Posterior vena cava (tissue), 2 donors: ENCODE measurements around the gene NBPF4. TPM values are rescaled to one million over a fixed set of nuclear protein-coding genes. Genes with fewer than 3 reads are reported as not detected.
"Not testable (repeated sequence)": the region's sequence is repeated elsewhere in the genome, so short reads cannot be mapped to it uniquely, and the experiment has no call there.

Source experiments
- DNase-seq: peaks from one replicate; pipeline ENCODE4 v3.0.0-alpha.2; 2020; ENCODE audit warnings: low spot score
- intact Hi-C, 2 donors: fragments of 100-400 bp; cut with DNase I; formaldehyde crosslinking; loops; one replicate each; pipeline versions ENCODE4 v1.14.1 to v1.14.2; 2022 to 2023
- long read RNA-seq, 2 donors: library from polyadenylated mRNA; unstranded; transcript quantifications; one replicate each; pipeline ENCODE4 v2.0.0, GENCODE V29; 2020 to 2021
- total RNA-seq, 2 donors: library from RNA; stranded (reverse); fragmentation: NEBNext Ultra II Directional; extraction: Animal tissue kit (Norgen Biotek cat#: 25700); gene quantifications; one replicate each; pipeline ENCODE4 v1.2.1, GENCODE V29; 2021
- donor health status: DM: yes; HTN: yes; CAD: no.
- donor health status: DM: yes; HTN: yes; CAD: no.

The NBPF4 gene, protein sequence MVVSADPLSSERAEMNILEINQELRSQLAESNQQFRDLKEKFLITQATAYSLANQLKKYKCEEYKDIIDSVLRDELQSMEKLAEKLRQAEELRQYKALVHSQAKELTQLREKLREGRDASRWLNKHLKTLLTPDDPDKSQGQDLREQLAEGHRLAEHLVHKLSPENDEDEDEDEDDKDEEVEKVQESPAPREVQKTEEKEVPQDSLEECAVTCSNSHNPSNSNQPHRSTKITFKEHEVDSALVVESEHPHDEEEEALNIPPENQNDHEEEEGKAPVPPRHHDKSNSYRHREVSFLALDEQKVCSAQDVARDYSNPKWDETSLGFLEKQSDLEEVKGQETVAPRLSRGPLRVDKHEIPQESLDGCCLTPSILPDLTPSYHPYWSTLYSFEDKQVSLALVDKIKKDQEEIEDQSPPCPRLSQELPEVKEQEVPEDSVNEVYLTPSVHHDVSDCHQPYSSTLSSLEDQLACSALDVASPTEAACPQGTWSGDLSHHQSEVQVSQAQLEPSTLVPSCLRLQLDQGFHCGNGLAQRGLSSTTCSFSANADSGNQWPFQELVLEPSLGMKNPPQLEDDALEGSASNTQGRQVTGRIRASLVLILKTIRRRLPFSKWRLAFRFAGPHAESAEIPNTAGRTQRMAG
- total RNA-seq = not detected
- long read RNA-seq, donor 1 = 0 reads
- long read RNA-seq, donor 2 = 0 reads

DNA sequence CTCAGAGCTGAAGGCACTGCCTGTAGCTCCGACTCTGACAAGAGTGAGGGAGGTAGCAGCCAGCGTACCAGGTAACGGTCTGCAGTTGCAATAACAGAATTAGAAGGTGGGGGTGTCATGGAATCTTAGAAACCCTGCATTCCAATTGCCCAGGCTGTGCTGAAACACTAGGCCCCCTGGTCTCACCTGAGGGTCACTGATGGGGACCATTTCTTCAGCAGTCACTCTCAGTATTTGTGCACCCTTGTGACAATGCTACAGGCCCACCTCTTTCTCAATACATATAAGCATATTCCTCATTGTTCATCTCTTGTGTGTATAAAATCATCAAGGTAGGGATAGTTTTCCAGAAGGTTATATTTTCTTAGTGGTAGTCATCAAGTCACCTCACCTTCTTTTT lies at the start of gene NBPF4:
Gene NBPF4, minus strand, starts transcription at position 101 of the 400 bp plus-strand sequence. CDS start 315 bp downstream, outside the sequence.
- intact Hi-C loops, DNase-seq: not testable (repeated sequence)

DNA sequence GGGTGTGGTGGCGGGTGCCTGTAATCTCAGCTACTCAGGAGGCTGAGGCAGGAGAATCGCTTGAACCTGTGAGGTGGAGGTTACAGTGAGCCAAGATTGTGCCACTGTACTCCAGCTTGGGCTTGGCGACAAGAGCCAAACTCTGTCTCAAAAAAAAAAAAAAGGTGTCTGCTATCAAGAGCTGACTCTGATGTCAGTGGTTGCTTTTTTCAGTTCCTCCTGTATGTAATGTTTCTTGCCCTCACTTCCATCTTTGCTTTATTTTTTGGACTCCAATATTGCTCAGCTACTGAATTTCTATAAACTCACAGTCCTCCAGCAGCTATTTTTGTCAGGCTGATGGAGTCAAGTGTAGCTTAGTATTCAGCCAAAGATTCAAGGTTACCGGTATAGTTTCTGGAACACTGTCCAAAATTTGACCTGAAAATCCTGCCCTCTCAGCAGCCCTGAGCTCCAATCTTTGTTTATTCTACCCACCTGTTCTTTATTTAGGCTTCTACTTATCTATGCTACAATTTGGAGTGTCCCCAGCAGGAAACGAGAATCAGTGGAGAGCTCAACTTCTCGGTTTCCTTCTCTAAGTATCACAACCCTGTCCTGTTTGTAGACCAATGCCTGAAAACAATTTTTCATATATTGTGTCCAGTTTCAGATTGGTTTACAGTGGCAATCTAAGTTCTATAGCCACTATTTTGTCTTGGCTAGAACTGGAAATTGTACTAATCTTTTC lies 38.8 kb upstream of the NBPF4 start:
- DNase-seq, intact Hi-C loops: not testable (repeated sequence)

DNA sequence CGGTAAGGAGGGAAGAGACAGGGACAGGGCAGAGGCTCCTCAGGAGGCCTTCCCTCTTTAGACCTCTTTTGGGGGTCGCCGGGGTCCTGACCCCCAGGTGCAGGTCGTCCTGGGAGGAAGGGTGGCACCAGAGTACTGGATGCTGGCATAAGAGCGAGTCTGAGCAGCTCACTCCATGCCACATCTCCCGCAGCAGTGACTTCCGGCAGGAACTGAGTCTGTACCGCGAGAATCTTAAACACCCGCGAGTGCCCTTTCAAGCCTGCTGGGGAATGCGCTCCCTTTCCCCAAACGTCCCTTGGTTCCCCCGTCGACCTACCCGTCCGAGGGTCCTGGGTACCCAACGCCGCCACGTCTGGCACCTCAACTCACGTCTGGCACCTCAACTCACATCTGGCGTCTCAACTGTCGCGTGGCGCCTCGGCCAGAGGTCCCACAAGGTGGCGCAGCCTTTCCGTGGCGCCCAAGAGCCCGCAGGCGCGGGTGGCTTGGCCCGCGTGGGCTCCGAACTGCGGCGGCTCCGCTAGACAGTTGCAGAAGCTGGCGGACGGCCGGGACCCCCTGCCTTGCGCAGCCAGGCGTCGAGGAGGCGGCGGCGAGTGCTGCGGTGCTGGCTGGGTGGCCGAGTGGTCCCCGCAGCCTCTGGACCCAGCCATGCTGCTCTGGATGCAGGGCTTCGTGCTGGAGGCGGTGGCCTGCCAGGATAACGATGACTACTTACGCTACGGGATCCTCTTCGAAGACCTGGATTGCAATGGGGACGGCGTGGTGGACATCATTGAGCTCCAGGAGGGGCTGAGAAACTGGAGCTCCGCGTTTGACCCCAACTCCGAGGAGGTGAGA lies 28.8 kb upstream of the NBPF4 start:
- intact Hi-C loops, DNase-seq: not testable (repeated sequence)

DNA sequence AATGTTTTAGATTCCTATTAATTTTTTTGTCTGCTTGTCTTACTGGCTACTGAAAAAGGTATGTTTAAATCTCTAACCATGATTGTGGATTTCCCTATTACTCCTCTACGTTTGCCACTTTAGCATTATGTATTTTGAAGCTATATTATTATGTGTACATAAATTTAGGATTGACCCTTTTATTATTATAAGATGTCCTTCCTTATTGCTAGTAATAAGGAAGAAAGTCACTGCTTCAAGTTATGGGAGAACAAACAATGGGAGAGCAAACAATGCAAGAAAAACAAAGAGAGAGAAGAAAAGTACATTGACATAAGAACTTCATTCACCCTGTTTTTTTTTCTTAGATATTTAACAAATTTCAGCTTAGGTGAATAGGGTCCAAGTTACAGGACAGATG lies 23.2 kb upstream of the NBPF4 start:
- DNase-seq, intact Hi-C loops: not testable (repeated sequence)

DNA sequence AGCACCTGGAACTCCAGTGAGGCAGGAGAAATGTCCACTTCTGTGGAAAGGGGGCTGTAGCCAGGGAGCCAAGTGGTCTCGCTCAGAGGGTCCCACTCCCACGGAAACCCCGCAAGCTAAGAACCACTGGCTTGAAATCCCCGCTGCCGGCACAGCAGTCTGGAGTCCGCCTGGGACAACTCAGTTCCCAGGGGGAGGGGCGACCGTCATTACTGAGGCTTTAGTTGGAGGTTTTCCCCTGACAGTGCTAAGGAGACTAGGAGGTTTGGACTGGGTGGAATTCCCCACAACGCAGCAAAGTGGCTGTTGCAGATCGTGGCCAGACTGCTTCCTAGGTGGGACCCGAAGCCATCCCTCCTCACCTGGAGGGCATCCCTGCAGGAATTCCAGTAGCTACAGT lies 18.1 kb upstream of the NBPF4 start:
- DNase-seq, intact Hi-C loops: not testable (repeated sequence)

DNA sequence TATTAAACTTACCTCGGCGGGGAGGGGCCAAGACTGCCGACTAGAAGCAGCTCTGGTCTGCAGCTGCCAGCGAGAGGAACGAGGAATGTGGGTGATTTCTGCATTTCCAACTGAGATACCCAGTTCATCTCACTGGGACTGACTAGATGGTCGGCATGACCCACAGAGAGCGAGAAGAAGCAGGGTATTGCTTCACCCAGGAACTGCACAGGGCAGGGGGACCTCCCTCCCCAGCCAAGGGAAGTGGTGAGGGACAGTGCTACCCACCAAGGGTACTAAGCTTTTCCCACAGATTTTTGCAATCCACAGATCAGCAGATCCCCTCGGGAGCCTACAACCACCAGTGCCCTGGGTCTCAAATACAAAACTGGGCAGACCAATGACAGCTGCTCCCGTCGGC lies 17.6 kb upstream of the NBPF4 start:
- DNase-seq, intact Hi-C loops: not testable (repeated sequence)

DNA sequence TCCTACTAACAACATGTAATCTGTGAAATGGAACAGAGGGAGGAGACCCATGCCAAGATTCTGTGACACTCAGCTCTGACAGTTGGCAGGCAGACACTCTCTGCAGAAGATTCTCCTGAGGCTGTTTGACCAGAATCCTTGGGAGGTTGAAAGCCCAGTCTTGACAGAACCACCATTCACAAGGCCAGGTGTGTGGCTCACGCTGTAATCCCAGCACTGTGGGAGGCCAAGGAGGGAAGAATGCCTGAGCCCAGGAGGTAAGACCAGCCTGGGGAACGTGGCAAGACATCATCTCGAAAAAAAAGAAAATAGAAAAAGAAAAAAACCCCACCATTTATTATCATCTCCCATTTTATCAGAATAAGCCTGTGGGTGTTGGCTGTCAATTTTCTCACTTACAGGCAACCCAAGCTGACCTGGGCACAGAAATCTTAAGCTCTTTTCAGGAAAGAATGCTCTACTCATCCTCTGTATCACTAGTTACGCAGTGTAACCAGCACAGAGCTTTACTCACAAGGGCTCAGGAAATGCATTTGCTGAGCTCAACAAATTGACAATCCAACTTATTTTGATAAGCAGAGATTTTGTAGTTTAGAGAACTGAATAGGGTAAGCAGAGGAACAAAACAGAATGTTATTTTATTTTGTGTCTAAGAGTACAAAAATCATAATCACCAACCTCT lies 16.8 kb upstream of the NBPF4 start:
- DNase-seq, intact Hi-C loops: not testable (repeated sequence)

DNA sequence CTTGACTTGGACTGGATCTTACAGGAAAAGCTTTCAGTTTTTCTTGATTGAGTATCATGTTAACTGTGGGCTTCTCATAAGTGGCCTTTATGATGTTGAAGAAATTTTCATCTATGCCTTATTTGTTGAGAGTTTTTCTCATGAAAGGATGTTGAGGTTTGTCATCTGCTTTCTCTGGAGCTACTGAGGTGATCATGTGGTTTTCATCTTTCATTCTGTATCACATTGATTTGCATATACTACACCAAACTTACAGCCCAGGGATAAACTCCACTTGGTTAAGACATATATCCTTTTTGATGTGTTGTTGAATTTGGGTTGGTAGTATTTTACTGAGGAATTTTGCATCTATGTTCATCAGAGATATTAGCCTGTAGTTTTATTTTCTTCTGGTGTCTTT lies 11.6 kb upstream of the NBPF4 start:
- intact Hi-C loops = not testable (repeated sequence)

DNA sequence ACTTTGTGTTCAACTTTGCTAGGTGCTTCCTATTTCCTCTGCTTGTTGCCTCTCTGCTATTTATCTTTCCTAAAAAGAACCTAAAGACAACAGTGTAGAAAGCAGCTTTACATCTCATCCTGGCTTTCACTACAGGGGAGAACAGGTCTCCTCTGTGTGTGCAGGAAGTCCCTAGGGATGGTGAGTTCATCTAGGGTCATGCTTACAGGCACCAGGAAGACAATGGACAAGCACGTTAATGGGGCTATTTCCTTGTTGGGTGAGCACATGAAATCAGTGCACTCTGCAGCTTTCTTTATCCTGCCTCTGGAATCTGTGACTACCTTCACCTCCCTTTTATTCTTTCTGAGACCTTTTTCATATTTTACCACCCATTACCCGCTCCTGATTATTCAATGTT lies 4.5 kb downstream of the NBPF4 start:
- DNase-seq, intact Hi-C loops: not testable (repeated sequence)

More for the DNA sequence above, 11.6 kb upstream of the NBPF4 start:
- DNase-seq = not testable (repeated sequence)

DNA sequence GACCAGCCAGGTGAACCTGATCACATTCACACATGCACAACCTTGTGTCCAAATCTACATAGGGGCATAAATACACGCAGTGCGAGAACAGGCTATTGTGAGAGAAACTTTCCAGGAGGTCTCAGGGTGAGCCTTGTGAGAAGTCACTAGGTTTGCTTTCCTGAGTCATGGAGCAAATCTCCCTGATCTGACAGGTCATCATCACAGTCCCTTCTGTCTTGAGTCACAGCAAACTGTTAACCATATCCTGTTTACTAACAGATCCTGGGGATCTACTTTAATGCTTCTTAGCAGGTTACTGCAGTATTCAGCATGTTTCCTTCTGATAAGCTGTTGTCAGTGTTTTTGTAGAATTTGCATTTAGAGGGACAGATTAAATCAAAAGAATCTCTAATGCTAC lies 8.6 kb downstream of the NBPF4 start:
- intact Hi-C loops, DNase-seq: not testable (repeated sequence)

DNA sequence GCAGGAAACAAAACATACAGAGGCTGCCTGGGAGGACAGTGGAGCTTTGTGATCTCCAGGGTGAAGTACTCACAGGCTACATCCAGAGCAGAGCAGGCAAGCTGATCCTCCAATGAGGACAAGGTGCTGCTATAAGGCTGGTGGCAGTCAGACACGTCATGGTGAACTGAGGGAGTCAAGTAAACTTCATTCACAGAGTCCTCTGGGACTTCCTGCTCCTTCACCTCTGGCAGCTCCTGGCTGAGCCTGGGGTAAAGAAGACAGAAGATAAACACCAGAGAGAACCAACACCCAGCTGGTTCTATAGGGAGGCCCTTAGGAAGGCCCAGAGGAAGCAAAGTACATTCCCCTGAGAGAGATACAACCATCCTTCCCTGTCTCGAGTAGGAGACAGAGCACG lies 11.7 kb downstream of the NBPF4 start:
- DNase-seq, intact Hi-C loops: not testable (repeated sequence)

DNA sequence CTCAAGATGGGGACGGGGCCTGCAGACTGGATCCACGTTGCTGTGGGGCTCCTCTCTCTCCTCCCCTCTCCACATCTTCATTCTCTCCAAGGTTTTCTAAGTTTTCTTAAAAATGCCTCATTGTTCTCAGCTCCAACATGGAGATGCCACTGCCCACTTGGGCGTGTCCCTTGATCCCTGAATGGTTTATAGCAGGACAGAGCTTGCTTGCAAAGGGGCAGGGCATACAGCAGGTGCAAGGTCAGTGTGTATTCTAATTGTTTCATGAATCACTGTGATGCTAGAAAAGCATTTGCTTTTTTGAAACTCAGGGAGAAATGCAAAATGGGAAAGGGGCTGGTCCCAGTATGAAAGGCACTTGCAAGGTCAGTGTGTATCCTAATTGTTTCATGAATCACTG lies 13.9 kb downstream of the NBPF4 start:
- DNase-seq, intact Hi-C loops: not testable (repeated sequence)

DNA sequence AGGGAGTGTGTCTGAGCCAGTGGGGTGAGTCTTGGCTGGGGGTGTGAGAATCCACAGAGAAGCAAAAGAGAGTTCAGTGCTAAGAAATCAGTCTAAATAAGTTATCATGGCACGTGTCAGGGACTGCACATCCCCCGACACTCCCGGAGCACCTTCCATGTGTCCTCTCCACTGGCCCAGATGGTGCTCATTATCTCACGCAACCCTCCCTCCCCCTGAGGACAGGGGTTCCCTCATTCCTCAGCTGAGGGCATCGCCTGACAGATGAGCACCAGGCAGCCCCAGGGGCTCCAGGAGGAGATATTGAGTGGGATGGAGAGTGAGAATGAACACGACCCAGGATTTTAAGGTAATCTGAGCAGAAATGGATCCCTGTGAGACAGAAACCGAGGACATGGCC lies 16.1 kb downstream of the NBPF4 start:
- DNase-seq, intact Hi-C loops: not testable (repeated sequence)

DNA sequence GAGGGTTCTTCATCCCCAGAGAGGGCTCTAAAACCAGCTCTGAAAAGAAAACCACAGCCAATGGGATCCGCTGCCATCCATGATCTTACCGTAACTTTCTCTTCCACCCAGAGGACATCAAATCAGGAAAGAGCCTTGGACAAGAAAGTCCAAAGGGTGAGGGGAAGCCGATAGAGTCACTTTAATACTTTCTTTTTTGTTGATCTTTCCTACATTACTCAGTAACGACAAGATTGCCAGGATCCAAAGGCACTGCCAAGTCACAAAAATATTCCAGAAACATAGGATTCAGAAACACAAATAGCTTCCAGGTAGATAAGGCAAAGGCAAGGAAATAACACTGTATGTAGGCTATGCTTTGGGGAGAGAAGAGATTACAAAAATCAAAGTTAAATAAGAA lies 17.0 kb downstream of the NBPF4 start:
- intact Hi-C loops, DNase-seq: not testable (repeated sequence)

DNA sequence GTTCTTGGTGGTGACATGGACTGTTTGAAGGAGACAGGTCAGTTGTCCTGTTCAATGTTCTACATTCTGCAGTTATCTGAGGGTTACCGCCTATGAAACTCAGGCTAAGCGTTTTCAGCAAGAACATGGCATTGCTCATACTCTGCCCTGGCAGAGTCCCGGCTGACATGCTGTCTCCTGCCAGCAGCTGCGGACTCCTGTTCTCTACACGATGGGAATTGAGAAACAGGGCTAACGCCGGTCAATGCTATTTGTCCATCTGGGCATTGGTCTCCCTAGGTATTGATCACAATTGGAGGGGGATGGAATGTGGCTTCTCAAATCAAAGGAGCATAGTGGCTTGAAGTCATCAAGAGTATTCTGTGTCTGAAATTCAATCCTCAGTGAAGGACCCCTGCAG lies 20.6 kb downstream of the NBPF4 start:
- DNase-seq, intact Hi-C loops: not testable (repeated sequence)

DNA sequence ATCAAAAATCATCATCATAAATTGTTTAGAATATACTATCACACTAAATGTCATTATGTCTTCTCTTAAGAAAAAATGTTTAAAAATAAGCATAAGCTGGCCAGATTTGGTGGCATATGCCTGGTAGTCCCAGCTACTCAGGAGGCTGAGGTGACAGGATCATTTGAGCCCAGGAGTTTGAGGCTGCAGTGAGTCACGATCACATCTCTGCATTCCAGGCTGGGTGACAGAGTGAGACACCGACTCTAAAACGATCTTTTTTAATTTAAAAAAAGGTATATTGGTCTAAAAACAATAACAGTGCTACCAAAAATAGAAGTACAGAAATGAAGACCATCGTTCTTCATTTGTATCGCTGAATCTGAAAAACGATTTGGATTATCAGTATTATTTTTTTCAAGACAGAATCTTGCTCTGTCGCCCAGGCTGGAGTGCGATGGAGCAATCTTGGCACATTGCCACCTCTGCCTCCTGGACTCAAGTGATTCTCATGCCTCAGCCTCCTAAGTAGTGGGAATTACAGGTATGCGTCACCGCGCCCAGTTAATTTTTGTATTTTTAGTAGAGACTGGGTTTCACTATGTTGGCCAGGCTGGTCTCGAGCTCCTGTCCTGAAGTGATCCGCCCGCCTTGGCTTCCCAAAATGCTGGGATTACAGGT lies 26.2 kb downstream of the NBPF4 start:
- DNase-seq, intact Hi-C loops: not testable (repeated sequence)

DNA sequence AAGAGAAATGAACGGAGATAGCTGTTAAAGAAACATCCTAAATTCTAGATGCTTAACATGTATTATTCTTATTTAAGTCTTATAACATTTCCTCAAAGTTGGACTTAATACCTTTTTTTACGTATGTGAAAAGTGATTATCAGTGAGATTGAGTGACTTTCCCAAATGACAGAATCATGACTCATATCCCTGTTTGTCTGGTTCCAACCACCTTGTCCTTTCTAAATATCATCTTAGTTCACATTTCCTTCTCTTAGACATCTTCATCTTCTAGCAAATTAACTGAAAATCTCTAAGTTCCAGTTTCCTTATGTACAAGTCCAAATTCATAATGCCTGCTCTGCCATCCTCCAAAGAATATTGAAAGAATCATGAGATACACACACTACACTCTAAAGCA lies 26.9 kb downstream of the NBPF4 start:
- intact Hi-C loops, DNase-seq: not testable (repeated sequence)
